Retinal pigment epithelial cell (primary cell): ENCODE data around the gene FAM53A.

Source experiments
- DNase-seq: peaks from one replicate; pipeline ENCODE4 v3.0.0-alpha.2; 2010; ENCODE audit warnings: low read depth
- H3K4me3 ChIP-seq: 2 replicates; pipeline ENCODE4 v1.5.1; 2011; ENCODE audit warnings: mild to moderate bottlenecking, low read length, control low read depth, moderate library complexity
- CTCF ChIP-seq: conservative IDR thresholded peaks from 2 replicates; pipeline ENCODE4 v1.5.1; 2011; ENCODE audit warnings: low read depth, low read length, control low read depth, inconsistent platforms

FAM53A gene

DNA sequence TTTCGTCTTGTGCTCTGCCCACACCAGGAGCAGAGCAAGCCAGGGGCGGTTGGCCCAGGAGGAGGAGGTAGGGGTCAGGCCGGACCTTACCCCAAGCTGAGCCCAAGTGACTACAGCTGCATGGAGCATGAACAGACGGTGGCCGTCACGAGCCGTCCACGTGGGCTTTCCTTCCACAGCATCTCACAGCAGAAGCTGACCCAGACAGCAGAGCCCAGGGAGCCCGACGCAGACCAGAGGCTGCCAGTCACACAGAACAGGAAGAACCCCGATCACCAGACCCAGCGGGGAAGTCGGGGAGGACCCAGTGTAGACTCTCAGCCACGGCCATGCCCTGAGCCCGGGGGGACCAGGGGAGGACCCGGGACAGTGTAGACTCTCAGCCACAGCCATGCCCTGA, 58.0 kb downstream of the FAM53A start:
- no peak overlapping the region for H3K4me3 ChIP-seq
- TF ChIP-seq CTCF = no peak
- no peak for DNase-seq

- no peak for DNase-seq
- no peak for TF ChIP-seq CTCF
Measured at GRCh38 chr4:1625600-1626138, 58.4 kb downstream of the FAM53A start.

GRCh38 chr4:1624519-1624910, 59.6 kb downstream of the FAM53A start:
- no peak for TF ChIP-seq CTCF
- no peak for DNase-seq
- H3K4me3 ChIP-seq = no peak overlapping the region

More at GRCh38 chr4:1625600-1626138, 58.4 kb downstream of the FAM53A start:
- no peak overlapping the region for H3K4me3 ChIP-seq

DNA sequence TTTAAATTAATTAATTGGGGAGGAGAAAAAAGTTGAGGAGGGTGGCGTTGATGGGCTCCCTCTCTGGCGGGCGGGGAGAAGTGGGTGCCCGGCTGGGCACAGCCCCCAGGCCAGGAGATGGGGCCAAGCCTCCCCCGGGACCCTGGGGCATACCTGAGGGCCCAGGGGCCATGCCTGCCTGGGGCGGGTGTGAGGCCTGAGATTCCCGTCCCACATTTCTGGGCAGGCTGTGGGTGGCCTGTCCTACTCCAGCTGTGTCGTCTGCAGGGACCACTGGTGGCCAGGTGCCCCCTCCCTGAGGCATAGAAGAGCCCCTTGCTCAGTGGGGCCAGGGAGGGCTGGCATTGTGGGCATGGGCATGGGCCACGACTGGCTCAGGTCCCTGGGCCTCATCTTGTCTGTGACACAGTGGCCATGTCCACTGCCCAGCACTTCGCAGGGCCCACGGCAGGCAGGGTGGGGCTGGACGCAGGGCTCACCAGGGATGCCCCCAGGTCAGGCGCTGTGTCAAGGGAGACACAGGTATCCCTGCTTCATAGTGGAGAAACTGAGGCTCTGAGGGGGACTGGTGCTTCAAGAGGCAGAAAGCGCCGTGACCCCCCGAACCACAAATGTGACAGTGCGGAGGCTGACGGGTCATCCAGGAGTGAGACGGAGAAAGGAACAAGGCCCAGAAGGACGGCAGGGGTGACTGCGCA, 60.1 kb downstream of the FAM53A start:
- H3K4me3 ChIP-seq = no peak overlapping the region
- DNase-seq = no peak
- TF ChIP-seq CTCF = no peak

- no peak for TF ChIP-seq CTCF
- no peak for DNase-seq
- H3K4me3 ChIP-seq = no peak overlapping the region
Measured at GRCh38 chr4:1623400-1623799, 60.7 kb downstream of the FAM53A start.

GRCh38 chr4:1622956-1623355, 61.2 kb downstream of the FAM53A start:
- H3K4me3 ChIP-seq = no peak overlapping the region
- no peak for DNase-seq
- no peak for TF ChIP-seq CTCF

GRCh38 chr4:1622238-1622637, 61.9 kb downstream of the FAM53A start:
- DNase-seq = no peak
- no peak overlapping the region for H3K4me3 ChIP-seq
- TF ChIP-seq CTCF = no peak
